Ureter (tissue), 1 donor: ENCODE measurements around the gene IGFBPL1. TPM values are rescaled to one million over a fixed set of nuclear protein-coding genes. Genes with fewer than 3 reads are reported as not detected.

ENCODE experiments used
- DNase-seq: peaks from one replicate; pipeline ENCODE4 v3.0.0-alpha.2; 2020; ENCODE audit warnings: low spot score
- total RNA-seq: library from RNA; stranded (reverse); gene quantifications from one replicate; pipeline ENCODE4 v1.2.4, GENCODE V29; 2023
- donor health status: DM: yes; HTN: yes; CAD: no.

The IGFBPL1 gene
- total RNA-seq, 1 donor from 2014 or later, result not detected

DNA sequence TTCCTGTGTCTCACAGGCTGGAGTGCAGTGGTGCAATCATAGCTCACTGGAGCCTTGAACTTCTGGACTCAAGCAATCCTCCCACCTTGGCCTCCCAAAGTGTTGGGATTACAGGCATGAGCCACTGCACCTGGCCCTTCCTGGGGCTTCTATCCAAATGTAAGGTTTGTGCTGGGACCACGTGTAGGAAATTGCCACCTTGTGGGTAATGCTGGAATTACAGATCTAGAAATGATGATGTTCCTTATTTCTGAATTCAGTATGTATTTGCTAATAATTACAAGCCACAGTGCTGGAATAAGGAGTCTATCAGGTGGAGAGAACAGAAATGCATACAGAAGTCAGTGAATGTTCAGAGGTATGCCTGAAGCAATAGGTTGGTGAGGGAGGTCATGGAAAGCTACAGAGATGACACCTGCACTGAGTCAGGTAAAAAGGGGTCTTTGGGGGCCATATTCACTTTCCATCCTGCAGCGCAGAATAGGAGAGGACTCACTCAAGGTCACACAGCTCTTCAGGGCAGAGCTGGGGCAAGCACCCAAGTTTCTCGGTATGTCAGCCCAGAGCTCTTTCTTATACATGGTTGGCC lies 8.8 kb upstream of the IGFBPL1 start:
- no peak for DNase-seq

DNA sequence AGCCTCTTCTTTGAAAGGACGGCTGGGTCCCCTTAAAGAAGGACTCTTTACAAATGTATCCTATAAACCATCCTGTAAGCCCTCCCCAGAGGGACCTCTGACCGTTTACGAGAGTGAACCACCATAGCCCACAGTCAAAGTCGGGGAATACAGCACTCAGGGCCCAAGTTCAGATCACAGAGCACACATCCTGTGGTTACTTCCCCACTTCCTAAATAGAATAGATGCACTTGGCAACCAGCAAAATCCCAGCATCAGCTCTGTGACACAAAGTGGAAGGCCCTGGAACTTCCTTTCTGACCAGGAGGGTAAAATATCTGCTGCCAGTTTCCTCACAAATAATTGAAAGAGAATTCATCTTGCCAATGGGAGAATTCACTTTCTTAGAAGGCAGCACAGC lies 6.9 kb upstream of the IGFBPL1 start:
- DNase-seq, result no peak

DNA sequence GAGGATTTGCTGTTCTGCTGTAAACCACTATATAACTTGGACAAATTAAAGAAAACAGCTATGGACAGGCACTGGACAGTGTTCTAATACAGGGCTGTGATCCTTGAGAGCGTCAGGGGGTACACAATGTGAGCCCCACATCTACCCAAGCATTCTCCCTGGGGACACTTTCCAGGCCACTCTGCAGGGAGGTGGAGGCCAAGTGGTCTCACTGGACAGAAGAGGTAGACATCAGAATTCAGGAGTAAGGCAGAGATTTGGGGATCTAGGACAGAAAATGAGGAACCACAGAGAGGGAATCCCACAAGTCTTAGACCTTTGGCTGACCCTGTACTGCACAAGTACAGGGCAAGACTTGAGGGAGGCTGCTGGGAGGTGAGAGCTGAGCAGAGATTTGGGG lies 3.8 kb upstream of the IGFBPL1 start:
- no peak for DNase-seq

DNA sequence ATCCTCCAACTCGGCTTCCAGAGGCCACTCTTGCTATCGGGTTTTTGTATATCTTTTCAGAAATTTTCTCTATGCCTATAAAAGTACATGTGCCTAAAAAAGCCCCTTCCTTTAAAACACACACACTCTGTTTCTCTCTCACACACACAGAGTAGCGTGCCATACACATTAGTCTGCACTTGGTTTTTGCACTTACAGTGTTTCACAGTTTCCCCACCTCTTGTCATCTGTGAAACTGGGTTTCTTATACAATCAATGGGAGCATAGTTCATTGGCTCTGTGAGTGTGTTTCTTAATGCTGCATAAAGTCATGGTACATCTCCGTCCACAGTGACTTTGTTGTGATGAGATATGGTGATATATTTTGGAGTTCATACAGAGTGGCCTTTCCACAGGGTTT lies 664 bp upstream of the IGFBPL1 start:
- DNase-seq, result peak; percentile 9

DNA sequence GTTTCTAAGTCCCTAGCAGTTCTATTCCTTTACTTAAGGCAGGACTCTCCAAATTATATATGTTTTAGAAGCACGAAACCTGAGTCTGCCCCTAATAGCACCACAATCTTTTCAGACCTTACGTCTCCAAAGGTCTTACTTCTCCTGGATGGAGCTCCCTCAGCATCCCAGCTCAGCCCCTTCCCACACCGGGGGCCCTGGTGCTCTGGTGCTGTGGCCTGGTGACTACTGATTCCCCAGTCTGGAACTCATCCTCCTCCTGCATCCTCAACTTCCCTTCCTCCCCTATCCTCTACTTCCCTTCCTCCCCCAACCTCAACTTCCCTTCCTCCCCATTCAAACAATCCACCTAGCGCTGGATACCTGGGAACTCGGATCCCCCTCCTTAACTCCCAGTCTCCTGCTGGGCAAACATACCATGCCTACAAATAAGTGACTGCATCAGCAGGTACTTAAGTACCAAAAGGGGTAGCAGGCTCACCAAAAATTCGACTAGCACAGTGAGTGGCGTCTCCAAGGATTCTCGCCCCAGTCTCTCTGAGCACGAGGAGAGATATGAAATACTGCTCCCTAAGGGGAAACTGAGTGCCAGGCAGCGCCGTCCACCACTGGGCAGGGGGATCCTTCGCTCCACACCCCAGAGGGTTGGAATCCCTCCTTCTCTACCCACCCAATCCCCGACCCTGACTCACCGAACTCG lies 831 bp downstream of the IGFBPL1 start:
- DNase-seq, result no peak

DNA sequence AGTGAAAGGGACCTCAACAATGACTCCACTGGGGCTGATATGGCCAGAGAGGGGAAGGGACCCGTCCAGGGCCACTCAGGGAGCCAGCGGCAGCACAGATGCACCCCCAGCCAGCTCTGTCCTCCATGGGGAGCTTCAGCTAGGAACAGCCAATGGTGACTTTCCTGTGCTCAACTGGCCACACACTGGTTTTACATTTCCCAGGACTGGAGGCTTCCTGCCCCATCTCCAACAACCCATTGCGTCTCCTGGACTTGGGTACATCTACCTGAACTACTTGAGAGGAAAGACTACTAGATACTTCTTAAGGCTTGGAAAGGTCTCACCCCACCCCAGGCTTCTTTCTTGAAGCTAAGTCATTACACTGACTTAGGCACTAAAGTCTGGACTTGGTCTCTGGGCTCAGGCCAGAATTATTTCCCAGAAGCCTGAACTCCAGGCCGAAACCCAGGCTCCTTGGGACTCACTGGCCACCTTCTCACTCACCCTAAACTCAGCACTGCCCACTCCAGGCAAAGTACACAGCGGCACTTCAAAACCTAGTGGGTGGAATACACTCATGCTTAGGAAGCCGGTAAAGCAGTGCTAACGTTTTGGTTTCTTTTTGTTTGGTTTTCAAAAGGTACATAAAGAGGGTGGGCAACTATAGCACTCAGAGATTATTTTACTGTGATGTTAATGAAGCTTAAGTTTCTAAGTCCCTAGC lies 1.5 kb downstream of the IGFBPL1 start:
- DNase-seq, result no peak

DNA sequence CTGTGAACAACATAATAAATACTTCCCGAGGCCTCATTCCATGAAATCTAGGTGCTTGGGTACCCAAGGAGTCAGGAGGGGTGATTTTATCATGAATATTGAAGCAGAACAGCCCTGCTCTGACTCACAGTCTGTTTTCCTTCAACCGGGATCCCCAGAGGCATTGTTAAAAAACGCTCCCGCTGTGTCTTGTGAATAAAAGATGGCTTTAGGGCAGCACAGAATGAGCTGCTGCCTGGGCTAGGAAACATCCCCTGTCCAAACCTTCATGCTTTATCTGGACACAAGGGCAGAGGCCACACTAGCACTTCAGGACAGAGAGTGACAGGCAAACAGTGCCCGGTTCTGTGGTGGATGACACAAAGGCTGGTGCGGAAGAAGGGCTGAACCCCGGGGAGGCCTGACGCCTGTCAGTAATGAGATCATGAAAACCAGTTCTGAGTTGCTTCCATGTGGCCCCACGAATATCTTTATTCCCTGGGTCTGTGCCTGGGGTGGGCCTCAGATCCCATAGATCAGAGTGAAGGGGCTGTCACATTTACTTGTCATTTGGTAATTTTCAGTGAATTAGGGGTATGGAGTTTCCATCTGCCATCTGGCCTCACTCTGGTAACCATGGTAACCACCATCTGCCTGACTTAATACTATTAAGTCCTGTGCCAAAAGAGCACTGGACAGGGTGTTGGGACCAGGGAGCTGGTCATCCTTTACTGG lies 2.6 kb downstream of the IGFBPL1 start:
- no peak for DNase-seq

DNA sequence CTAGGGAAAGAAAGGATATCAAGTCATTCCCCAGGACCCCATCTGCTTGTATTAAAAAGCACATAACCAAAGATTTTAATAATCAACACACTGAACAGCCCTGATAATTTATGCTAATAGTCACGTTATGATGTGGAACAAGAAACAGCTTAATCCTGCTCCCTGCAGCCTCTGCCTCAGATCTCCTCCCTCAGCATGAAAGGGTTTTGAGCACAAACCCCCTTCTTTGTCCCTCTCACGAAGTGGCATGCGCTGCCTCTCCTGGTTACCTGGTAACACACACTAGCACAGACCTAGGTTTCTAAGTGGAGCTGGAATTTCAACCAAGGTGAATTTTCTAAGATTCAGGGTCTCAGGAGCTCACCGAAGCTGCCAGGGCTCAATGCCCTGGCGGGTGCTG lies 5.1 kb downstream of the IGFBPL1 start:
- DNase-seq, result no peak

DNA sequence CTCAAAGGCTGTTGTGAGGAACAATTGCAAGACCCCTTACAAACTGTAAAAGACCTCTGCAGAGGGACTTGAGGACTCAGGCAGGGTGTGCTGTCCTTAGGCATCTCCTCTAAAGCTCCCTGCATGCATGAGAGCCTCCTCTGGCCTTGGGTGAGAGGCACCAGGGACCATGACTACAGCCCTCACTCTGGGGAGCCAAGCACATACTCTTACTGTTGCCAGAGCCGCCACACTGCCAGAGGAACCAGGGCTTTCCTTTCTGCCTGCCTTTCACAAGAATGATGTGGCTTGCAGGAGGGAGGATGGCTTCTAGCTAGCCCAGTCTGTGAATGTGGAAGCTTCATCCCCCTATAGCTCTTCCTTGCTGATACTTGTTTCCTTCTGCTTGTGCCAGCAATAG lies 5.9 kb downstream of the IGFBPL1 start:
- DNase-seq, result no peak

DNA sequence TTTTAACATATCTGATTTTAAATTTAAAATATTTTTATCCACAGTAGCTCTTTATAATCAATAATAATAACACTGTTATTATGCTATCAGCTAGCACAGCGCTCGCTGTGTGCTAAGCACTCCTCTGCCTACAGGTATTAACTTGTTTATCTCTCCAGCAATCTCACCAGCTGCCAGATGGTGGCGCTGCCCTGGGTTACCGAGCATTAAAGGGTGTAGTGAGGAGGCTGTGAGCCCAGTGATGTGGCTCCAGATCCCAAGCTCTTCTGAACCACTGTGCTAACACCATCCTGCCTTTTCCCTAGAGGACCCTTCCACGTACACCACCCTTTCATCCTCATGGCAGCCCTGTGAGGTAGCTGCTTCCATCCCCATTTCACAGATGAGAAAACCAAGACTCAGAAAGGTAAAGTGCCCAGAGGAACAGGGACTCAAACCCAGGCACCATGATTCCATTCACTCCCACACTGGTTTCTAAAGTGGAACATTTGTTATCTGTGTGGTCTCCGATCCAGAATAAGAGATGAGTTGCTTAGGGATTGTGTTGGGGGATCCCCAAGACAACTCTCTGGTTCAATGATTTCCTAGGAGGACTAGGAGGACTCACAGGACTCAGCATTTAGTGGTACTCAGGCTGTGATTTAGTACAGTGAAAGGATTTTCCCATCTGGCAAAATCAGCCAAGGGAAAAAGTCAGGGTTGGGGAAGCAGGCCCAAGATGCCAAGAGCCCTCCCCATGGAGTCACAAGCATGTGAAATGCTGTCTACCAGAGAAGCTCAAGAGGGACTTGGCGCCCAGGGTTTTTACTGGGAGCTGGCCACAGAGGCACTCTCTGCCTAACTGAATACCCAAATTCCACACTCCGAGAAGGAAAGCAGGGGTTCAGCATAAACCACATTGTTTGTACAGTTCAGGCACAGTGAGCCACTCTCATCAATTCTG lies 7.0 kb downstream of the IGFBPL1 start:
- no peak for DNase-seq

DNA sequence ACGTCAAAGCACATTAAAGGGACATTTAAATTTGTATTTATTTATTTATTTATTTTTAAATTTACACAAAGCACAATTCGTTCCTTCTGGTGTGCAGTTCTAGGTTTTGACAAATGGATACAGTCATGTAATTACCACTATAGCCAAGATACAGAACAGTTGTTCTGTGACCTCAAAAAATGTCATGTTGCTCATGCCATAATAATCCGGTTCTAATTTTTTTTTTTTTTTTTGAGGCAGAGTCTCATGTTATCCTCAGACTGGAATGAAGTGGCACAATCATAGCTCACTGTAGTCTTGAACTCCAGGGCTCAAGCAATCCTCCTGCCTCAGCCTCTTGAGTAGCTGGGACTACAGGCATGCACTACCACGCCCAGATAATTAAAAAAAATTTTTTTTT lies 7.8 kb downstream of the IGFBPL1 start:
- no peak for DNase-seq

DNA sequence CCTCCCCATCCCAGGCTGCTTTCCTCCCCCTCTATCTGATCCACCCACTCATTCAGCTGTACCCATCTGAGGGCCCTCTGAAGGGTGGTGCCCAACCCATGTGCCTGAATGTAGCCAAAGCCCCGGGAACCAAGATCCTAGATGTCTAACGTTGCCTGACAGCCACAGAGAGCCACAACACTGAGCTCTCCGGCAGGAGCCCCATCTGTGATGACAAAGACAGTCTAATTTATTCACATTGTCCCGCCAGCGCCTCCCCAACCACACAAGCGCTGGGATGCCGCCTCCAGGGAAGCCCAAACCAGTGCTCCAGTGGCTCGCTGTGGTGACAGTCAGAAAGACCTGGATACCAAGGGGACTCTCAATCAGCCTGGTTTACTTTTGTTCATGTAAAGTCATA lies 8.4 kb downstream of the IGFBPL1 start:
- DNase-seq, result no peak

DNA sequence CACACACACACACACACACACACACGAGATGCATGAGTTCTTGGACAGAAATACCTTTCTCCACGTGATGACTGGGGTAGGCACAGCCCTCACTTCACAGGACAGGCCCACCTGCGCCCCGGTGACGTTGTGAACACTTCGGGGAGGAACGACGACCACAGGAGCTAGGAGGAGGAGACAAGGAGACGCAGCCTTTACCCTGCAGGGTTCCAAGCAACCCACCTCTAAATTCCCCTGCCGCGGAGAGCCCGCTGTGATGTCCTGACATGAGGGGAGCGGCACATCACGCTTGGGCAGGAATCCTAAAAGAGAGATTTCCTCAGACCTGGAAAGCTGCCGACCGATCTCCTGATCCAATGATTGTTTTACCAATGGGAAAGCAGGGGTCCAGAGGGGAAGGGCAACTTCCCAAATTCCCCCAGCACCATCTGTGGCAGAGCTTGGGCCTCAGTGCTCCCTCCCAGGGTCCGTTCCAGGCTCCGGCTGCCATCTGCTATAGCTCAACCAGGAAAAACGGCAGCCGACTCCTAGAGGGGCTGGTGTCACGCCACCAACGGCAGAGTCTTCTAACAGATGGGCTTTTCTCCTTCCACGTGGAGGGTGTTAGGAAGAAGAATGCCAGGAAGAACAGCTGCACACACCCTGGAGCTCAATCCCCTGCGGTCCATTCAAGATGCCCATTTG lies 10.1 kb downstream of the IGFBPL1 start:
- DNase-seq, result no peak

DNA sequence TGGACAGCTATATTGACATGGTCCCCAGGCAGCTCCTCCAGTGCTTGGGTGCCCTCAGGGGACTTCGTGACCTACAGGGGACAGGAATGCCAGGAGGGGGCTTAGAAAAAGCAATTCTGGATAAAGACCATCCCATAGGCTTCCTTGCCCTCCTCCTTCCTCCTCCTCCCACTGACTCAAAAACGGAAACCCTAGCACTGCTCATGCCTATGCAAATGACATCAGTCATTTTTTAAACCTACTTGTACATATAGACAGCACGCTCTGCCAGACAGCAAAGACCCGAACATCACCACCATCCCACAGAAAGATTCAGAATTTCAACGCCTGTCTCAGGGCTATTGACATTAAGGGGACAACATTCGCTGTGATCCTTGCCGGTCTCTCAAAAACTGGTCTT lies 11.0 kb downstream of the IGFBPL1 start:
- DNase-seq, result no peak

DNA sequence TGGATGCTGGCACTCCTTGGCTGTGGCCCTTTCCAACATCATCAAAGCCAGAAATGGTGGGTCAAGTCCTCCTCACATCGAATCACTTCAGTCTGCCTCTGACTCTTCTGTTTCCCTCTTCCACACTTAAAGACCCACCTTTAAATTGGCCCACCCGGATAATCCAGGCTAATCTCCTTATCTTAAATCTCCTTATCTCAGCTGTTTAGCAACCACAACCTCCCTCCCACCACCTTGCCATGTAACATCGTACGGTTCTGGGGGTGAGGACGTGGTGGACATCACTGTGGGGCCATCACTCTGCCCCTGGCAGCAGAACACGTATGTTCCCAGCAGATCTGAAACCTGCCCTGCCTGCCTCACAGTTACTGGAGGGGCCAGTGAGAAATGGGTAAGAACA lies 11.5 kb downstream of the IGFBPL1 start:
- DNase-seq, result no peak

DNA sequence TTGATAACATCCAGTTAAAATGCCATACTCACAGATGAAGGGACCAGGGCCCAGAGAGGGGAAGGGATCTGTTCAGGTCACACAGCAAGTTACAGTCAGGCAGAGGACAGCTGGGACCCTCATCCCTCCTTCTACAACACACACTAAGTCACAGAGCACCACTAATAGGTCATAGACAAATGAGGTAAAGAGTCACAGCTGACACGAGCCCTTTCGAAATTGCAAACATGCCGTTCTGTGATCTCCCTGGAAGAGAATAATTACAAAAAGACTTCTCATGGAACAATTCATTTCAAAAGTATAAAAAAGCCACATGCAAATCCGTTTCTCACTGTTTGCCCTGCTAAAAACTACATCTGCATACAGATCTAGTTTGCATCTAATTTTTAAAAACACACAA lies 15.5 kb downstream of the IGFBPL1 start:
- DNase-seq, result no peak

DNA sequence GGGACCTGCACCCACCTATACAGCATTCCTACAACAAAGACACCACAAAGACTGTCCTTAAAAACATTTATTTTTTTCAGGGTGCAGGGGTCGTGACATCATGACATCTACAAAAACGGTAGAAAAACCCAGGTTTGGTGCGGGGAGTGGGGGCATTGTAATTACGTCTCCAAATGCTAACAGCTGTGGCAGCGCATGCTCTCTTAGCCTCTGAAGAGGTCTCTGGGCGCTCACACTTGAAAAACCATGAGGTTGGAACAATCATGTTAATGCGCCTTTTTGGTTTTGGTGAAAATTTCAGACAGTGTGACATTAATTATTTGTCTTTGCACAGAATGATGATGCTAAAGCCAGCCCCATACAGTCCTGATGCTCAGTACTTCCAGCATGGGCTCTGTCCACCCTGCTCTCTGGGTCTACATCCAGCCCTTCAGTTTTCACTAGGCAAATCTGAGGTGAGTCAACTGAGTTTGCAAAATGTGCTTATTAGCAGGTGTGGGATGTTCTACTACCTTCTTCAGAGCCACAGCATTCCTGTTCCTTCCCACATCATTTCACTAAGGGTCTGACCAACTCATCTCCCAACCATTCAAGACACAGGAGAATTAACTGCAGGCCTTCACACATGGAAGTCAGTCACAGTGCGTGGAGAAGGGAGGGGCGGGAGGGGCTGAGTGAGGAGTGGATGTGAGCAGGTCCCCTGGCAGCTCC lies 17.6 kb downstream of the IGFBPL1 start:
- DNase-seq, result no peak

DNA sequence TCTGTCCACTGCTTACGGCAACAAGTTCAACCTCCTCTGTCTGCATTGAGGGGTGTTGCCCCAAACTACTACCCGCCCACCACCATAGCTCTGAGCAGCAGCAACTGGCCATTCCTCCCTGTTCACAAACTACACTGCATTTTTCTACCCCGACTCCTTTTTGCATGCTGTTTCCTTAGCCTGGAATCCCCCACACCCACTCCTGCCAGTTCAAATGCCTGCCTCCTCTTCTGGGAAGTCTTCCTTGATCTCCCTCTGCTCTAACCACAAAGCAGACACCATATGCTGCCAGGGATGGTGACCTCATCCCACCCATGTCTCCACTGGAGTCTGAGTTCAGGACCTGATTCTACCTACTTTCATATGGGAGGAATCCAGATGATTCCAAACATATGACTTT lies 18.5 kb downstream of the IGFBPL1 start:
- DNase-seq, result no peak

DNA sequence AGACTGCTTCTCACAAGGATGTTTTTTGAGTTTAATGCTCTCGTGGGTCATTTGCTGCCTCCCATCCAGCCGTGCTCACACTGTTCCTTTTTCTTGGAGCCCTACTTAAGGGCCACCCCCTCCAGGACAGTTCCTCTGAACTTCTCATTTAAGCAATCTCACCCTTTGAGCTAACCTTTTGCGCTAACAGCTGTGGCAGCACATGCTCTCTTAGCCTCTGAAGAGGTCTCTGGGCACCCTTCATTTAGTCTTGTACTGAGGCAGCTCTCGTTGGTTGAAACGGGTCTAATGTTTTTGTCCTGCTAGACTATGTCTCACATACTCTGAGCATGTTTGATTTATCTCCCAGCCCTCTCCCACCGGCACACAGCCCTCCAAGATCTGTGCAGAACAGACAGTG lies 19.9 kb downstream of the IGFBPL1 start:
- no peak for DNase-seq

DNA sequence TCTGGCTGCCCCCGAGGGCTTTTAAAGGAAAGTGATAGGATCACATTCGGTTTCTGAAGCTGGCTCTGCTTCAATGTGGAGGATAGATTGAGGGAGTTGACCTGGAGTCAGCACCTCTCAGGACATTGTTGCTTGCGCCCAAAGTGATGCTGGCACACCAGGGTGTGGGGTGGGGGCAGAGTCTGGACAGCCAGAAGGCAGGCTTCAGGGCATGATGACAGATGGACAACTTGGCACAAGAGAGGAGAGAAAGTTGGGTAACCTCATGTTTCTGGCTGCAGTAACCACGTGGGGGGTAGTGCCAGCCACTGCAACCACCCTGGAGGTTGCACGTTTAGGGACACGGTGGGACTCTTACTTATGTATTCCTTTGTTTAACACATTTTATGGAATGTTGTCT lies 22.3 kb downstream of the IGFBPL1 start:
- DNase-seq, result no peak
